Stimulated activated naive CD4-positive, alpha-beta T cell (primary cell): ENCODE measurements around the gene KCNH8.

ENCODE experiments used
- DNase-seq, 6 experiments: peaks; one replicate each; lab custom pipeline; 2025; lab: John Stamatoyannopoulos, UW

The KCNH8 gene

DNA sequence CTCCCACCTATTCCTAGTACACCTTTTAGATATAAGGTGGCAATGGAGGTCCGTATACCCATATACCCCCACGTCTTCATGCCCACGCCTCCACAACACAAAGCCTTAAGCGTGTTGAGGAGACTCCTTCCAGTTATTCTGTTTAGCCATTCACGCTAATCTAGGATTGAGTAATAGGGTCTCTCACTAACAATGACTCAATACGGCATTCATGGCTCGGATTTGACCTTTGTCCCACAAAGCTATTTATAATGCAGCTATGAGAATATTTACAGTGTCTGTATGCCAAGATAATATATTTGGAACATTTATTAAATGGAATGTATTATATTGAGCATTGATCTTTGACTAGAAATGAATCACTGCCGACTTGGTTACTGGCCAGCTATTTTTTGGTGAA is 215.8 kb downstream of the KCNH8 start:
- DNase-seq = no peak

DNA sequence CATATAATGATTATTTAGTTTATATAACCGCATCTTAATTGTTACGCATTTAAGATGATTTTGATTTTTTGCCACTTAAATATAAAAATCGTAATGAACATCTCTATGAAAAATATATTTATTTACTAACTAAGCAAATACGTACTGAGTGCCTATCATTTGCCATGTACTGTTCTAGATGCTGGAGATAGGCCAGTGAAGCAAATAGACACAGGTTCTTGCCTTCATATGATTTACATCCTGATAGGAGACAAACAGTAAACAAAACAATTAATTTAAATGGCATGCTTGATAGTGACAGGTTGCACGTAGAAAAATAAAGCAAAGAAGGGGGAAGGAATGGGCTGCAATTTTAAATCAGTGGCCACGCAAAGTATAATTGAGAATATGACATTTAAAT is 217.2 kb downstream of the KCNH8 start:
- no peak for DNase-seq

DNA sequence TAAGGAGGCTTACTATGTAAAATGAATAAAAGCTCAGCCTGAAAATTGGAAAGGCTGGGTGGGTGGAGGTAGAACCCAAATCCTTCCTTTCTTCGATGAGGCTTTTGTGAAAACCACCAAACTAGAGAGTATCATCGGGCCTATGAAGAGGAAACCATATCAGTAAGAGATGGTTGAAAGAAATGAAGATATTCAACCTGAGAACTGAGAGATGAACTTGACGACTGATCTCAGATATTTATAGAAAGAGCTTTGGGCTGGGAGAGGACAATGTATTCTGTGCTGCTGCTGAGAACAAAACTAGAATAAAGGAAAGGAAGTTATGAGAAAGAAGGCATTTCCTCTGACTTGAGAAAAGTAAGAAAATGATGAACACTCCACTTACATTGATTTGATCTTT is 236.6 kb downstream of the KCNH8 start:
- no peak for DNase-seq

DNA sequence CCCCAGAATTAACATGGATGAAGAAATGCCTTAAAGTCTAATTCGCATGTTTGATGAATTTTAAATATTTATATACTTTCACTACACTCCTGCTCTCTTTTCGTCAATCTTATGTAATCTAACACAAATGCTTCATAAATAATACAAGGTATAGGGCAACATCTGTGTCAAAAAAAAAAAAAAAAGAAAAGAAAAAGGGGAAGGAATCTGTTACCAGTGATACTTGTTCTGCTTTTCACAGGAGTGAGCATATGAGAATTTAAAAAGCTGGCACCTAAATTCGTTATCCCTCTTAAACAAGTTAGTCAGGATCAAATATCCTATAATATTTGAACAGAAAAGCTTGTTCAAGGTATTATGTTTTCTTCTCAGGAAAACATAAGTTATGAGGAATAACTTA is 243.8 kb downstream of the KCNH8 start:
- DNase-seq = no peak

DNA sequence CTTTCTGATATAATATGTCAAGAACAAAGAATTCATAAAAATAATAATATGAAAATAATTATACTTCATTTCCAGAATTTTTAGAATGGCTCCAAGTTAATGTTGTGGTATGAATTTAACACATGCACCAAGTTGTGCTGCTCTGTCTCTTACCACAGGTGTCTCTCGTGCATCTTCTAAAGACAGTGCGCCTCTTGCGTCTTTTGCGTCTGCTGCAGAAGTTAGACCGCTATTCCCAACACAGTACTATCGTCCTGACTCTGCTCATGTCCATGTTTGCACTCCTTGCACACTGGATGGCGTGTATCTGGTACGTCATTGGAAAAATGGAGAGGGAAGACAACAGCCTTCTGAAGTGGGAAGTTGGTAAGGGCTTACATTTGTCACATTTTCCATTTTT is 246.6 kb downstream of the KCNH8 start:
- DNase-seq = no peak

DNA sequence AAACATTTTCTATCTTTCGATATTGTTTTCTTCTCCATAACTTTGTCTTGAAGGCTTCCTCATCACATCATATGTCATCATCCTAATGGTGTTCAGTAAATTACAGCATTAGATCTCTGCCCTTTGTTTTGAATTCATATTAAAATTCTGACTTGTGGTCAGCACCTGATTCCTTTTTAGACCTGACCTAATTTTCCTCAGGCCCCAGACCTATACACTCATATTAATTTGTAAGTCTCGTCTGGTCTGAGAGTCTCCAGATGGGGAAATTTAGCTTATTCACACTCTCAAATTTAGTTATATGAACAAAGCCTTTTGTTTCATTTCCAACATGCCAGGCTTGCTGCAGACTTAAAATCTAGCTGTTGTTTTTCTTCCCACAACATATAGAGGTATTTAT is 248.4 kb downstream of the KCNH8 start:
- DNase-seq = no peak

DNA sequence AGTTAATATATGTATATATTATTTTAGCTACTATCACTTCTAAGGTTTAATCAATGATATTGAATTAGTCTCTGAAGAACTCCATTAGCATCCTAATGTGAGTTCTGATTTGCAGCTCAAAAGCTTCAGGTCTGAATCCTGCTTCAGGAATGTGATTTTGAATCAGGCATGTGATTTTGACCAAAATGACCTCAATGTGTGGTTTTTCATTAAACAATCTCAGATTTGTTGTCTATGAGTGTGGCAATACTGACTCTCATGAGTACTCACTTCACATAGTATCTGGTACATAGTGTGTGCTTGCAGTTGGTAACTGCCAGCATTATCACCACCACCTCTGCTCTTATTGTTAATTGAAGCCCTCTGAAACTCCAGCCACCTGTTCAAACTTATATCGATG is 251.0 kb downstream of the KCNH8 start:
- DNase-seq = no peak

DNA sequence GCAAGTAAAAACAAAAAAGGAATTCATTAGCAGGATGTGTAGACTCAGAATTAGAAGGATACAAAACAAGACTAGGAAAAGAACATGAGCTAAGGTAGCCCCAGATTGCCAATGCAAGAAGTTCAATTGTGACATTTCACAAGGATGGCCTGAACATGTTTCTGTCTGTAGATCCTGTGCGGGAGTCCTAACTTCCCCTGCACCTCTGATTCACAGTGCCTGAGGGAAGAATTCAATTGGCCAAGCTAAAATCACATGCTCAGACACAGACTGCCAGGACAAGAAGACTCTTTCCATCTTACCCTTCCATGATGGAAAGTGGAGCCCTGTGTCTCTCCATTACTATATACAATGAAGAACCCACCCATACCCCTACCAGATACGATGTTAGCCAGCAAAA is 251.5 kb downstream of the KCNH8 start:
- no peak for DNase-seq

DNA sequence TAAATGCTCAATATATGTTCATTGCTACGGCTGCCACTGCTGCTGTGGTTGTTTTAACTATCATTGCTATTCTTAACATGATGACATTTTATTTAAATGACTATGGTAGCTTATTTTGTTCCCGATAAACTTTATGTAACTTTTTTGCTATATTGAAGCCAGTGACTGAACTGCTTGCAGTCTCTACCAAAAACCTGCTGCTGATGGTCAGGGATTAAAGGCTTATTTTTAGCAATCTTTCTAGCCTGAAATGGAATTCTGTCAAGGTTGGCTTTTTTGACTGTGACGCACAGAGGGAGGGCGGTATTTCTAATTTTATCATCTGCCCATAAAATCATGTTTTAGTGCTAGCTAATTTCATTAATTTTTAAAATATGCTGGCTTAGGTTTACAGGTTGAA is 271.8 kb downstream of the KCNH8 start:
- DNase-seq = no peak

DNA sequence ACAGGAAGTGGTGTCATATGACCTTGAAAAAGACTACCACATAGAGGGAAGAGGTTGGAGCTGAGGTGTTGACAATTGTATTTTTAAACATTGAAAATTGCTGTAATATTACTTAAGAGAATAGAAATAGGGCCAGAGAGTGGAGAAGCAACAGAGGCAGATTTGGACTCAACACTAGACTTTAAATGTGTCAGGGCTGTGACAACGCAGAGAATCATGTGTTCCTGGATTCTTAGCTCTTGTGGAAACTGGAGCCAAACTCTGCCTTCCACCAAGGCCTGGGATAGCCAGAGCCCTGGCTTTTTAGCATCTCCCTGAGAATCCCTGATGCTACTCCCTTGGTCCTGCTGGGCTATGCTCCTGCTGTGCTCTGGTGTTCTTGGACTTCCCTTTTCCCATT is 277.5 kb downstream of the KCNH8 start:
- DNase-seq = no peak

DNA sequence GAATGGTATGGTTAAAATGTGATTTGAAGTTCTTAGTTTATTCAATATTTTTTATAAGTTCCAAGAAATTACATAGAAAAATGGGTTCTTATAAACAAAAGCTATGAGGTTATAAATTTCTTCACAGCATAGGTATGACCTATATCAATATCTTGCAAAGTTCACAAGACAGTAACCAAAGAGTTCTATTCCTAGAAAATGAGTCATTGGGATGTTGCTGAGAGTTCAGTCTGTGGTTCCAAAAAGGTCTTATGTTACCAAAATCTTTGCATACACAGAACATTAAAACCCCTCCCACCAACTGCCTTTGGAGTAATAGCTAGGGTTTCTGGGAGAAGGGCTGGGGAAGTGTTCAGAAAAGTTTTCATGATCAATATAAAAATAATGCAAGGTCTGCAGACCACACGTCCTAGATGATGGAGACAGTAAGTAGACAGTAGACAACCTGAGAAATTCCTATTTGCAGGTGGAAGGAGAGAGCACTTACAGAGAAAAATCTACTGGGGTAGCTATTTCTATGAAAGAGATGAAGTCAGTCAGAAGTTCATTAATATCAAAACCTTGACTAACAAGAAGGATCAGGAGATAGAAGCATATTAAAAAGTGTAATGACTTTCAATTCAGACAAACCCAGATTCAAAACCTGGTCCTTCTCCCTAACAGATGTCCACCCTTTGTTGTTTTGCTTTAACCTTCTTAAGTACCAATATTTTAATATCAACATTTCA is 279.3 kb downstream of the KCNH8 start:
- no peak for DNase-seq

DNA sequence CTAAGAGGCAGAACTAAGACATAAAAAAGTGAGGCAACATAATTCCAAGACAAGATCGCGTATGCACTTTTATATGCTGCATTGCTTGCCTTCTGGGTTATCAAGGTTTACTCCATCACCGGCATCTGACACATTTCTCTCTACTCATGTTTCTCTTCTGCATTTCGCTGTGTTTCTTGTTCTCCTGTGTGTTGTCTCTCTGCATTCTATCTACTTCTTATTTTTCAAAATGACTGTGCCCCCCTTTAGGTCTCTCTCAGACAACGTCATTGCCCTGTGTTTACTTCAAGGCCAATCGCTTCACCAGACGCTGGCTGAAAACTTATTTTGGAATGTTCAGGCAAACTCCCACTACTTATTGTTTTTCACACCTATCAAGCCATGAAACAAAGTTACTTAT is 280.4 kb downstream of the KCNH8 start:
- DNase-seq = no peak

DNA sequence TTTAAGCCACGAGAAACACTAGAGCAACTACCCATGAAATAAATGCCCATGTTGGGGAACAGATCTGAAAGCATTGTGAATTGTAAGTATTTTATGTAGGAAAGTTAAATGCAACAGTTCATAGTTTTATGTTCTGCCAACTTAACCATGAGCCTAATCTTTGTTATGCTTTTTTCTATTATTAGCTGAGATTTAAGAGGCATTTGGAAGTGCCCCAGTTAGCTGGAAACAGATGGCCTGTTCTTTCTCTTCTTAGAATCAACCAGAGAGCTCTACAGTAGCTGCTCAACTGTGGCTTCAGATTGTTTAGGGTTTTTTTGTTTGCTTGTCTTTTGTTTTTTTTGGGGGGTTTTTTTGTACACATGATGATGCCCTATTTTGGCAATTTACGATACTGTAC is 284.4 kb downstream of the KCNH8 start:
- DNase-seq = no peak

DNA sequence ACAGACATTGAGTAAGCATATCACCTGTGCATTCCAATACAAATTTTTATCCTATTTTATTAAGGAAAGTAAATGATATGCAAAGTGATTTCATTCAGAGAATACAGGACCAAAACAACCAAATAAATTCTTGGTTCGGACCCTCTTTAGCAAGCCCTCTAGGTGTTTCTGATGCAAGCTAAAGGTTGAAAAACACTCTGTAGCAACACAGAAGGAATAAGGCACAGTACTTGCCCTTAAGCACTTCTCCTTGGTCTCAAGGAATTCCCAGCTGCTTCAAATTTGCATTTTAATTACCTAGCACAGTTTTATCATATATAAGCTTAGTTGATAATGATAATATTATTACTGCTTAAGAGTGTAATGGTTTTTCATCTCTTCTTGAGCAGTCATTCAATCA is 288.4 kb downstream of the KCNH8 start:
- DNase-seq = no peak

DNA sequence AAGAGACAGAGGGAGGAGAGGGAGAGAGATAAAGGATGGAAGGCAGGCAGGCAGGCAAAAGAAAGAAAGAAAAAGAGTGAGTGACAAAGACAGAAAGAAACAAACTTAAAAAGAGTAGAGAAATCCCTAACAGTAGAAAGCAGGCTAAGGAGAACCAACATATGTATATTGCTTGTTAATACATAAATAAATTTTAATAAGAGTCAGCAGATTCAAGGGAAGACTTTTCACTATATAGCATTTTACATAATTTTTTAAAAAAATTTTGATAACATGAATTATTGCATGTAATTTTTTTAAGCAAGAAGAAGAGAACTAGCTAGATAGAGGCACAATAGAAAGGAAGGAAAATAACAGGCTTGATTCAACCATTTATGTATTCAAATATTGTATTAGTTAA is 291.6 kb downstream of the KCNH8 start:
- DNase-seq = no peak

DNA sequence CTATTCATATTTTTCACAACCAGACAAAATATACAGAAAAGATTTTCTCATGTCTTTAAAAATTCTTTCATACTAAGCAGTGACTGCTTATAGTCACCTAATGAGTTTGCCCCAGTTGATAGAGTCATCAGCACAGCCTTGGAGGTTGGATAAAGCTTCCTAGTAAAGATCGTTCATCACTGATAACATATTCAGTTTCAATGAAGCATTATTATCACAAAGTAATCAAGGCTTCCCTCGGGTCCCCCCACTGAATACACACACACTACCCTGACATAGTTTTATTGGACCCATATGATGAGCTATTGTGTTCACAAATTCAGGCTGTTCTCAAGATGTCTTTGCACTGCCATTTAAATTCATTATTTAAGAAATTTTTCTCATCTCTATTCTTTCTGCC is 297.8 kb downstream of the KCNH8 start:
- DNase-seq = no peak

DNA sequence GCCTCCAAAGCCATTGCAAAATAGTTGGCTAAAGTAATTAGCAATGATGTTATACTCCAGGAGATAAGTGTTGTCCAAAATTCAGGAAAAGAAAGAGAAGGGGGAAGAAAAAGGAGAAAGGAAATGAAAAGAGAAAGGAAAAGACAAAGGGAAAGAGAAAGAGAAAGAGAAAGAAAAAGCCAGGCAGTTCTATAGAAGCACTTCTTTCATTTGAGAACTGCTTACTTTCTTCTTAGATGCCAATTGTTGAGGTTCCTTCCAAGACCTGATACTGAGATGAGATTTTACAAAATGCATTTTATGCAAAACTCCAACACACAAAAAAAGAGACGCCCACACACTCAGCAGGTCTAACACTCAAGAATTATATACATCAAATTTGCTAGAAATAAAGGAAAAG is 298.4 kb downstream of the KCNH8 start:
- no peak for DNase-seq

DNA sequence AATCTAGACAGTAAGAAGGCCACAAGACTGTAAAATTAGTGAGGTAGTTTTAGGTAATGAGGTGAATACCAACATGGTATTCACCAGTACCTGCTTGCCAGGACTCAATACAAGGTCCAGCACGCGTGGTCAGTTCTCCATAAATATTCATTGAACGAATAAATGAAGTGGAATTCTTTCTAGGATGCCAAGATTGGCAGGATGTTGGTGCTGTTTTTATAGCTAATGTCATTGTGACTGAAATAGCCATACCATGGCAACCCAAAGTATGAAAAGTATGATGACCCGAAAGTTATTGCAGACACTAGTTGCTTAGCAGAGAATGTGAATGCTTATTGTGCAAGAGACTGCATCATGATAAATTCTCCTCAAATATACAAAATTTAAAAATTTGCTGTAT is 307.2 kb downstream of the KCNH8 start:
- DNase-seq = no peak

DNA sequence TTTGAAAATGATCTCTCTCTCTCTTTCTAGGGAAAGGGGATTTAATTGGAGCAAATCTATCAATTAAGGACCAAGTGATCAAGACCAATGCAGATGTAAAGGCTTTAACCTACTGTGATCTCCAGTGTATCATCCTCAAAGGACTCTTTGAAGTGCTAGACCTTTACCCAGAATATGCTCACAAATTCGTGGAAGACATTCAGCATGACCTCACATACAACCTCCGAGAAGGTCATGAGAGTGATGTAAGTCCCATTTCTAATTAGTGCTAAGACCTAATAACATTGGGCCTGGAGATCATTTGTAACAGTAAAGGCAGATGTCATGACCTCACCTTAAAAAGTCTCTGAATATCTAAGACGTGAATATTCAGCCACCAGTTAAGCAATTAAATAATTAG is 308.4 kb downstream of the KCNH8 start:
- no peak for DNase-seq

DNA sequence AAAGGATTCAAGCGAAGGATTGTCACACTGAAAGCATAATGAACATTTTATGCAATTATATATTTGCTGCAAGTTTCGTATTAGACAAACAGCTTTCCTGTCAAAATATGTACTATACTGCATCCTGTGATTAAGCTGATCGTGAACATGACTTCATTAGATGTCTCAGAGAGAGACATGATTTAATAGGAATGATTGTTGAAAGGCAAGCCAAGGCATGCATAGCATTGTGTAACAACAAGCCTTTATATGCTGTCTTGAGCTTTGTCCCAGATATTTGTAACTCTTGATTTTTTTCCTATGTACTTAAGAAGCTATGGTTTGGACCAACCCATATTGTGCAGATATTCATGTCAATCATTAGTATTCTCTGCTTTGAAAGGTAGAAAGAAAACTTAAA is 309.1 kb downstream of the KCNH8 start:
- no peak for DNase-seq

DNA sequence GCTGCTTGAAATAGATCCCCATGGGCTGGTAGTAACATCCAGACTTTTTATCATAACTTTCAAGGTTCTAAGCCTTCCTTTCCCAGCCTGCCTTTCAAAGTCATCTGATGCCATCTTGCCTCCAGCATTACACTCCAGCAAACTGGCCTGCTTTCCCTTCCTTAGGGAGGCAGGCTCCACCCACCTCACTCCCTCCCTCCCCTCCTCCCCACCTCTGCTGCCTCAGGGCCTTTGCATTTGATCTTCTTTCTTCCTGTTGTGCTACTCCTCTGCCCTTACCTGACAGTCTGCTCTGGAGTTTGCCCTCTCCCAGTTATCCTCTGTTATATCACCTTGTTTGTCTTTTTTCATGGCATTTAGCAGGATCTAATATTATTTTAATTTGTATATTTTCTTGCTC is 319.5 kb downstream of the KCNH8 start:
- no peak for DNase-seq

DNA sequence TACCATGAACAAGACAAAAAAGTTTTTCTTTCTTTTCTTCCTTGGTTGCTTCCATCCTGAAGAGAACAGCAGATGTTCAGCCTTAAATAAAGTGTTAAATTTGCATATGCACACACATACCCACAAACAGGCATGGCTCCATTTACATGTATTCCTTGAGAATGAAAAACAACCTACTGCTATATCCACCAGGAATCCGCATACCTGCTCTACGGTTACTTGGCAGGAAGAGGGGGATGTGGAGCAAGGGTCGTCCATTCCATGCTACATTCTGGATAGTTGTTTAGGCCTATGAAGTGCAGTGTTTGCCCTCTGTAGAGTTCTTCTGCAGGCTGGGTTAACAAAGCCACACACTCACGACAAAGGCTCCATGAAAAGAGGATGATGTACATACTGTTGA is 322.8 kb downstream of the KCNH8 start:
- no peak for DNase-seq

DNA sequence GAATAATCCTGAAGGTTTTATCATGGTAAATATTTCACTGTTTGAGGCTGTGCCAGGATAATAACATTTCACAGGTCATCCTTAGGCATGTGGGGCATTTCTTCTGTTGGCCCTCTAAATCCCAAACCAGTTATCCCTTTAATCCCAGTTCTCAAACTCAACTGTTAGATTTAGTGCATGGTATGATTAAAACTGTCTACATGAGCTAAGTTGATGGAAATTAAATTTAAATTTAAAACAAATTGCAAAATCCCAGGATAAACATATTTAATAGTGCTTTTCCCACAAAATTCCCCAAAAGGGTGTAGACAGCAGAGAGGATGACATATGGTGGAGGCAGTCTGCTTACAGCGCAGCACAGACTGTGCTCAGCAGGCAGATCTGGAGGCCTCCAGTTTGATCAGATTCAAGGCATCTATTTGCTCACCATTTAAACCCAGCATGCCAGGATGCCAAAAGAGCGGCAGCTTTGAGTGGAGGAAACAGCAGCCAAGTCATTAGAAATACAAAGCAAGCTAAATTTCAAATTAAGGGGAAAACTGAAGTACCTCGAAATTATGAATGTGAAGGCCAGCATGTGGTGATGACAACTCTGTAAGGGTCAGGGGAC is 325.8 kb downstream of the KCNH8 start:
- DNase-seq = no peak

DNA sequence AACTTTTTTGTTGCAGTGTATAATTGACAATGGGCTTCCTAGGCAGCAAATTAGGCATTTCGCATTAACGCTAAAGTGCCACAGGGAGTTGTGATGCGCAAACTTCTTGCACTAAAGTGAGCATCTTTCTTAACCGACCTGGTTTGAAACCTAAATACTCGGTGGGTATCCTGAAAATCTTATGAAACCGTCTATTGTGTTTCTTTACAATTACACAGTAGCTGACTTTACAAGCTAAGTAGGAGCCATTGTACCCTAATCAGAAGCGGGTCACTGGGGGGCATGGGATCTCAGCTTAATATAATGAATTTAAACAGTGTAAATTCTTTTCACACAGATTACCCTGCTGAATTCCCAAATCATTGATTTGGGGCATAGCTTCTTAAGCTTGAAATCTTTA is 328.0 kb downstream of the KCNH8 start:
- DNase-seq = no peak
